GM20000 (cell line): ENCODE data around the gene CEP128.
A peak's percentile ranks its signal among the peaks of the same experiment; 100 is the strongest.

Source experiments
- DNase-seq: peaks from one replicate; pipeline ENCODE4 v3.0.0; 2012; ENCODE audit warnings: low spot score
- TF ChIP-seq, protein P1 (sequence below): IDR thresholded peaks from 2 replicates; pipeline ENCODE4 v1.5.1; 2012; ENCODE audit warnings: mild to moderate bottlenecking, control low read depth; ENCODE audit errors: extremely low read depth, missing control alignments

CEP128 gene

DNA sequence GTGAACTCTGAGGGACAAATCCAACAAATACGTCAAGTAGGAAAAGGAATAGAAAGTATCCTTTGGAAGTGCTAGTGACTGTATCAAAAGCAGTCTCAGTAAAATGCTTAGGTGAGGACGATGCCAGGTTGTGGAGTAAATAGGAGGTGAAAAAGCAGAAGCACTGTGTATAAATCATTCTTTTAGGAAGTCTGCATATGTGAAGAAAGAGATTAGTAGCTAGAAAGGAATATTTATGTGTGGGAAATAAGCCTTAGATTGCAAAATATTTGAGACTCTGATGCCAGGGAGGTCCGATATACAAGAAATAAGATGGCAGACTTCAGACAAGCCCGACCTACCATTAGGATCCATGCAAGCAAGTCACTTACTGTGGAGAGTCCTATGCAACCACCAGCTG is 7.9 kb downstream of the CEP128 start:
- no peak for DNase-seq
- TF ChIP-seq, protein P1, sequence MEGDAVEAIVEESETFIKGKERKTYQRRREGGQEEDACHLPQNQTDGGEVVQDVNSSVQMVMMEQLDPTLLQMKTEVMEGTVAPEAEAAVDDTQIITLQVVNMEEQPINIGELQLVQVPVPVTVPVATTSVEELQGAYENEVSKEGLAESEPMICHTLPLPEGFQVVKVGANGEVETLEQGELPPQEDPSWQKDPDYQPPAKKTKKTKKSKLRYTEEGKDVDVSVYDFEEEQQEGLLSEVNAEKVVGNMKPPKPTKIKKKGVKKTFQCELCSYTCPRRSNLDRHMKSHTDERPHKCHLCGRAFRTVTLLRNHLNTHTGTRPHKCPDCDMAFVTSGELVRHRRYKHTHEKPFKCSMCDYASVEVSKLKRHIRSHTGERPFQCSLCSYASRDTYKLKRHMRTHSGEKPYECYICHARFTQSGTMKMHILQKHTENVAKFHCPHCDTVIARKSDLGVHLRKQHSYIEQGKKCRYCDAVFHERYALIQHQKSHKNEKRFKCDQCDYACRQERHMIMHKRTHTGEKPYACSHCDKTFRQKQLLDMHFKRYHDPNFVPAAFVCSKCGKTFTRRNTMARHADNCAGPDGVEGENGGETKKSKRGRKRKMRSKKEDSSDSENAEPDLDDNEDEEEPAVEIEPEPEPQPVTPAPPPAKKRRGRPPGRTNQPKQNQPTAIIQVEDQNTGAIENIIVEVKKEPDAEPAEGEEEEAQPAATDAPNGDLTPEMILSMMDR: no peak

DNA sequence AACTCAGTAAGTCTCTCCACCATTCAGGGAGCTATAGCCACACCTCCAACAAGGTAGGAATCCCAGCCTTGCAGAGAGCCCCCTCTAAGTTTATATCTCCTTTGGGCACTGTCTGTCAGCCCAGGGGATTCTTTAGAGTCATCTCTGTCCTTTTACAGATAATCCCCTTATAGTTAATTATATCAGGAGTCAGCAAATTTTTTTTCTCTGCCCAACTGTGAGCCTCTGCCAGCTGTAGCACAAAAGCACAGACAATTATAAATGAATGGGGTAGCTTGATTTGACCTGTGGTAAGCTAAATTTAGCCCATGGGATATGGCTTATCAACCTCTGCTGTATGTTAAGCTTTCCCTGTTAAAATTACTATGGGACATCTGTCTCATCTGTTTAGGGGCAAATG is 8.3 kb downstream of the CEP128 start:
- no peak for DNase-seq
- TF ChIP-seq, protein P1: no peak

DNA sequence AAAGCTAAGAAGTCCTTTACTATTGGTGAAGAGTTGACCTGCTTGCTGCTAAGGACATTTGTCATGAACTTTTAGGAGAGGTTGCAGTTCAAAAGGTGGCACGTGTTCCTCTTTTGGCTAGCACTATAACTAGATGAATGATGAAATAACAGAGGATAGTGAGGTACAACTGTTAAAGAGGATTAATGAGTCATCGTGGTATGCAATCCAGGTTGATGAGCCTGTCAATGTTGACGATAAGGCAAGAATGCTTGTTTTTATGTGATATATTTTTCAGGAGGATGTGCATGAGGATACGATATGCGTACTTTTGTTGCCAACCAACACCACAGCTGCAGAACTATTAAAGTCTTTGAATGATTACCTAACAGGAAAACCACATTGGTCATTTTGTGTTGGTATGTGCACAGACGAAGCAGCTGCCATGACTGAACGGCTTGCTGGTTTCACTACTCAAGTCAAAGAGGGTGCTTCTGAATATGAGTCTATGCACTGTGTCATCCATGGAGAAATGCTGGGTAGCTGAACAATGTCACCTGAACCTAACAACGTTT is 10.6 kb downstream of the CEP128 start:
- TF ChIP-seq, protein P1: no peak
- DNase-seq: peak; percentile 45

DNA sequence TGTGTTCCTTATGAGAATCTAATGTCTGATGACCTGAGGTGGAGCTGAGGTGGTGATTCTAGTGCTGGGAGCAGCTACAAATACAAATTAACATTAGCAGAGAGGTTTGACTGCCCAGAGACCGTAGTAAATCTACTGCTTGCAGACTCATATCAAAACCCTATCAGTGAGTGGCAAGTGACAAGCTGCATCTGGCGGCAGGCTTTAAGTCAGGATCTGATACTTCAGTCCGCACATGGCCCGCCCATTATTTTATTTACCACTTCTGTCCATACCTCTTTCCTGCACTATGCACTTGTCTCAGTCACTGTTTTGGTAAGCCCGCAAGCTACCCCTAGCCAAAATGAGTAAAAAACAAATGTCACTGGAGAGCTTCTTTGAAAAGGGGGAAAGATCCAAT is 11.4 kb downstream of the CEP128 start:
- no peak for DNase-seq
- TF ChIP-seq, protein P1: no peak

DNA sequence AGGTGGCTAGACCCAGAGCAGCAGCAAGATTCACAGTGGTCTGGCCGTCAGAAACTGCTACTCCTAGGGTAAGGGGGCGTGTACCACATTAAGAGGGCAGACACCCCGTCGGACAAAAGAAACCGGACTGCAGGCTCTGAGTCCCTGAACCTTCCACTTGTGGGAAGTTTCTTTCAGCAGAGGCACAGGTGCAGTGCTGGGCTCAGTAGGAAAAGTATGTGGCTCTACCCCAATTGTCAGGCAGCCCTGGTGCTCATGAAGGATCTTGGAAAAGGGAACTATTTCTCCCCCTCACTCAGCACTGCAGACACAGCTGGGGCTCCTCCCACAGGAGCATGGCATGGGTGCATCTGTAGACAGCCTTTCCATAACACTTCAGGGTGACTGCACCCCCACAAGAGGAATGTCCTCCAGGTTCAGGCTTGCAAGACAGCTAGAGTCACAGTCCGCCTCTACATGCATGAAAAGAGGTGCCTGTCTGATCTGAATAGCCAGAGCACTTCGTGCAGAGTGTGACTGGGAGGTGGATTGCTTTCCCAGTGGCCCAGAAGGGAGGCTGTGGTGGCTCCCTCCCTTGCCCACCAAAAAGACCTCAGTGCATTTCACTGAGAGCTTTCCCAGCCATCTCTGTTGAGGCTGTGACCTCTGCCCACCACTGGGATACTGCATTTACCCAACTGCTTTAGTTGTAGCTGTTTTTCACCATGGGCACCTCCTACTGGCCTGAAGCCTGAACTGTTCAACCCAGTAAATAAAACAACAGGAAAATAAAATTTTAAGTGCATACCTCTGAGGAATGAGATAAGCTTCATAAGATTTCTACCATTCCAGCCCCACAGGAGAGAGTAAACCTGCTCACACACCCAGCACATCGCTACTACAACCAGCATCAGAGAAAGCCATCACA is 14.2 kb downstream of the CEP128 start:
- no peak for DNase-seq
- TF ChIP-seq, protein P1: no peak

DNA sequence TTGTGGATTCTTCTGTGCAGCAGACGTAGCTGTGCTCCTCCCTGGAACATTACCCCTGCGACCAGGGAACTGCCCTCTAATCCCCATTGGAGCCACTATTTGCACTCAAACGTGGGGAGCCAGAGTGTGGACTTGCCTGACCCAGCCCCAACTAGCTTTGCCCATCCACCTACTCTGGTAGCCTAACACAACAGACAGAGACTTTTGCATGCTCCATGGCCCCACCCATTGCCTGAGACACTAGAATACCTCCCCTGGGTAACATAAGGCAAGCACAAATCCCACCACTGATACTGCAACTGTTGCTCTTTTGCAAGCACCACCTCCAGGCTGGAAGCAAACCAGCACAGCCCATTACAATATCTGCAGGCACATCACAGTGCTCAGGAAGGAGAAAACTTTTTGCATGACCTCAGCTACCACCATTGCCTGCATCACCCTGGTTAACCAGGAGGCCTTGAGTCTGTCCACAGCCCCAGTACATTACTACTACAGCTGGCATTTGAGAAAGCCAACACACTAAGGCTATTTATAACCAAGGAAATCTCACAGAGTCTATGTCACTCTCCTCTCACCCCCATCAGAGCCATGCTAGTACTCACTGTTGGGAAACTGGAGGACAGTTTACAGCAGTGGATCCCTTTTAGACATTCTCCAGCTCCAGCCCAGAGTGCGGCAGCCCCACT is 15.0 kb downstream of the CEP128 start:
- TF ChIP-seq, protein P1: no peak
- no peak for DNase-seq
